Heart right ventricle (tissue), 16 donors: ENCODE results near the gene CACNG3. TPM values are rescaled to one million over a fixed set of nuclear protein-coding genes. Genes with fewer than 3 reads are reported as not detected.

Experiments used
- ATAC-seq, 8 donors: fragments of 200-7000 bp; cut with Tn5 transposase; one replicate each; pipeline ENCODE4 v1.9.1; 2020; ENCODE audit warnings: mild to moderate bottlenecking in 8 of 8, moderate library complexity in 8 of 8, moderate number of reproducible peaks in 1 of 8
- DNase-seq, 2 donors: peaks; one replicate each; pipeline ENCODE4 v3.0.0-alpha.2; 2020
- H3K27ac ChIP-seq, 10 donors: fragments of 200-600 bp; sonication (generic) in 2 of 10; one replicate each; pipeline versions ENCODE4 v1.5.0 to v1.8.0; 2020 to 2022; ENCODE audit warnings: mild to moderate bottlenecking in 3 of 10
- H3K27me3 ChIP-seq, 7 donors: fragments of 200-600 bp; one replicate each; pipeline ENCODE4 v1.8.0; 2021 to 2022; ENCODE audit warnings: mild to moderate bottlenecking in 2 of 7
- H3K36me3 ChIP-seq, 9 donors: fragments of 200-600 bp; sonication (generic) in 1 of 9; one replicate each; pipeline versions ENCODE4 v1.5.0 to v1.8.0; 2020 to 2022; ENCODE audit warnings: mild to moderate bottlenecking in 2 of 9
- H3K4me1 ChIP-seq, 9 donors: fragments of 200-600 bp; sonication (generic) in 1 of 9; one replicate each; pipeline versions ENCODE4 v1.5.0 to v1.8.0; 2020 to 2022; ENCODE audit warnings: mild to moderate bottlenecking in 4 of 9
- H3K4me3 ChIP-seq, 10 donors: fragments of 200-600 bp; sonication (generic) in 2 of 10; one replicate each; pipeline versions ENCODE4 v1.5.0 to v1.8.0; 2020 to 2022; ENCODE audit warnings: mild to moderate bottlenecking in 7 of 10, moderate library complexity in 2 of 10
- H3K9me3 ChIP-seq, 11 donors: fragments of 200-600 bp in 10 of 11; sonication (generic) in 2 of 11; one replicate each; pipeline versions ENCODE4 v1.5.0 to v1.8.0; 2013 to 2022; ENCODE audit warnings: mild to moderate bottlenecking in 2 of 11, control low read depth in 1 of 11, moderate library complexity in 1 of 11
- WGBS, 2 donors: extraction: QIAGEN DNeasy Blood & Tissue Kit; methylation state at CpG; one replicate each; pipeline ENCODE4 v1.1.7; 2013; ENCODE audit warnings: inconsistent platforms in 1 of 2; 5-methylcytosine and 5-hydroxymethylcytosine counted together
- intact Hi-C, 10 donors: fragments of 100-400 bp; cut with DNase I; formaldehyde crosslinking; loops; one replicate each; pipeline versions ENCODE4 v1.11.1 to v1.14.2; 2022
- polyA plus RNA-seq, 2 donors: library from polyadenylated mRNA; stranded (reverse); fragments of 200-250 nt; gene quantifications; one replicate each; pipeline ENCODE4 v1.2.3, GENCODE V29; 2013
- total RNA-seq, 10 donors: library from RNA; stranded (reverse); fragmentation: NEBNext Ultra II Directional in 3 of 10; extraction: Animal tissue kit (Norgen Biotek cat#: 25700) in 3 of 10; gene quantifications; one replicate each; pipeline versions ENCODE4 v1.2.1 to v1.2.4, GENCODE V29; 2021 to 2023
- TF ChIP-seq, protein P1 (sequence below), 9 donors: fragments of 200-600 bp; sonication (generic) in 2 of 9; IDR thresholded peaks; one replicate each; pipeline versions ENCODE4 v1.5.0 to v1.8.0; 2021 to 2022; ENCODE audit warnings: antibody characterized with exemption in 9 of 9, mild to moderate bottlenecking in 5 of 9, moderate library complexity in 1 of 9
- donor health status: Arrhythmogenic right ventricular cardiomyopathy.
- donor health status: ischemic (EF 13 %, LVEDD 7.1; RV severe dilation, severe dysfunction).
- donor health status: healthy with polysubstance abuse.
- donor health status: DM: no; HTN: yes; CAD: no.
- donor health status: DM: no; HTN: no; CAD: no.
- donor health status: ischemic (EF 25% LVEDD 6.9; RV normal size, moderate dysfunction).
- donor health status: ischemic (EF 25% LVEDD 5.7; RV mildly dilated, moderate dysfunction).
- donor health status: healthy.
- donor health status: DM: yes; HTN: yes; CAD: no.
- donor health status: Ischemic cardiomyopathy.
- donor health status: ischemic (EF 35%, LVEDD 5.7; RV mildly dilated, moderate dysfunction).
- donor health status: nonischemic (EF 11% LVEDD 7.7; RV severe dilation, severe dysfunction).
- donor health status: DM: yes; HTN: yes; CAD: no.
- donor health status: PGD.
- donor health status: ischemic (EF 29% LVEDD 5.4; RV normal size, mild dysfunction).
- donor health status: nonischemic (EF 23%, LVEDD 6.1; RV moderate dilation, normal function).

Gene CACNG3
- total and polyA plus RNA-seq, 12 donors, result not detected

DNA sequence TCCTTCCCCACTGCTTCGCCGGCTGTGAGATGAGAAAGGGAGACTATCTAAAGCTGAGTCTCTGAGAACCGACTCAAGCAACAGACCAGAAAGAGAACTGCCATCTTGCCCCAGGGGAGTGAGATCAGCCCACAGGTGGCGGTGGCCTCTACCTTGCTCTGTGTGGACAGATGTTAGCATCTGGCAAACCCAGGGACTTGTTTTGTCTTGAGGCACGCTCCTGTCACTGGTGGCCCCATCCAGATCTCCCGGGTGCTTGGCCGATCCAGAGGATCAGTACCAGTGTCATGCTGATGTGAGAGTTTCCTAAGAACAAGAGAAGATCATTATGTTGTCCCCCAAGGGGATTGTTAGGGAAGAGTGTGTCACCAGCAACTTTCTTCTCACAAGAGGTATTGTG is 101.4 kb downstream of the CACNG3 start:
- intact Hi-C loops, result no loop called here
- TF ChIP-seq, protein P1, sequence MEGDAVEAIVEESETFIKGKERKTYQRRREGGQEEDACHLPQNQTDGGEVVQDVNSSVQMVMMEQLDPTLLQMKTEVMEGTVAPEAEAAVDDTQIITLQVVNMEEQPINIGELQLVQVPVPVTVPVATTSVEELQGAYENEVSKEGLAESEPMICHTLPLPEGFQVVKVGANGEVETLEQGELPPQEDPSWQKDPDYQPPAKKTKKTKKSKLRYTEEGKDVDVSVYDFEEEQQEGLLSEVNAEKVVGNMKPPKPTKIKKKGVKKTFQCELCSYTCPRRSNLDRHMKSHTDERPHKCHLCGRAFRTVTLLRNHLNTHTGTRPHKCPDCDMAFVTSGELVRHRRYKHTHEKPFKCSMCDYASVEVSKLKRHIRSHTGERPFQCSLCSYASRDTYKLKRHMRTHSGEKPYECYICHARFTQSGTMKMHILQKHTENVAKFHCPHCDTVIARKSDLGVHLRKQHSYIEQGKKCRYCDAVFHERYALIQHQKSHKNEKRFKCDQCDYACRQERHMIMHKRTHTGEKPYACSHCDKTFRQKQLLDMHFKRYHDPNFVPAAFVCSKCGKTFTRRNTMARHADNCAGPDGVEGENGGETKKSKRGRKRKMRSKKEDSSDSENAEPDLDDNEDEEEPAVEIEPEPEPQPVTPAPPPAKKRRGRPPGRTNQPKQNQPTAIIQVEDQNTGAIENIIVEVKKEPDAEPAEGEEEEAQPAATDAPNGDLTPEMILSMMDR (IDR thresholded peaks at IDR 0.05), result no peak
- ATAC-seq (no peak), DNase-seq (no peak)
- Histone ChIP-seq H3K4me1 (no peaks in the 10 kb centered on the region), H3K36me3 (no peaks in the 10 kb centered on the region), H3K27ac (no peak overlapping the region), H3K9me3 (peaks cover 0 to 4% (median 0%) of the 10 kb centered on the region in 11 donors), H3K4me3 (no peak overlapping the region), H3K27me3 (peaks cover 0 to 16% (median 0%) of the 10 kb centered on the region in 7 donors)
- WGBS, 2 donors, result 78 to 81% methylated on average over 7 of the region's 7 CpGs

DNA sequence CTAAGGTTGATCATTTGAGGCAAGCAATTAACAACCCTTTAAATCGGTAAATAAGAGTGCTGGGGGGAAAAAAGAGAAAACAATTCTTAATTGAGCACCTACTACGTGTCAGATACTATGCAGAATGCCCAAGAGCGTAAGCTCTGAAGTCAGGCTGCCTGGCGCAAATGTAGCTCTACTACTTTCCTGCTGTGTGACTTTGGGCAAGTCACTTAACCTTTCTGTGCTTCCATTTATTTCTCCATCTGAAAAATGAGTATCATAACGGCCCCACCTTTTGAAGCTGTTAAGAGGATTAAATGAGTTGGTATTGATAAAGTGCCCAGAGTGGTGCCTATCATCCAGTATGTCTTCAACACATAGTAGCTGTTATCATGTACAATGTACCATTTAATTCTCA is 102.0 kb downstream of the CACNG3 start:
- Histone ChIP-seq H3K27ac (no peak overlapping the region), H3K36me3 (no peaks in the 10 kb centered on the region), H3K4me3 (no peak overlapping the region), H3K4me1 (no peaks in the 10 kb centered on the region), H3K27me3 (peaks cover 0 to 16% (median 0%) of the 10 kb centered on the region in 7 donors), H3K9me3 (no peaks in the 10 kb centered on the region)
- ATAC-seq, result no peak
- TF ChIP-seq, protein P1 (IDR thresholded peaks at IDR 0.05), result no peak
- DNase-seq, result no peak
- intact Hi-C loops, result no loop called here
- 72% methylated on average over 5 of the region's 5 CpGs for WGBS, 2 donors

DNA sequence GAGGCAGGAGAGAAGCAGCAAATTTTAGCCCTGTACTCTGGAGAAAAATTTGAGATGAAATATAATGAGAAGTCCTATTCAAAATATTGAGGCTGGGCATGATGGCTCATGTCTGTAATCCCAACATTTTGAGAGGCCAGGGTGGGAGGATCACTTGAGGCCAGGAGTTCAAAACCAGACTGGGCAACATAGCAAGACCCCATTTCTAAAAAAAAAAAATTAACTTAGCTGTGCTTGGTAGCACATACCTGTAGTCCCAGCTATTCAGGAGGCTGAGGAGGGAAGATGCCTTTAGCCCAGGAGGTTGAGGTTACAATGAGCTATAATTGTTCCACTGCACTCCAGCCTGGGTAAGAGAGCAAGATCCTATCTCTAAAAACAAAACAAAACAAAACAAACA is 103.4 kb downstream of the CACNG3 start:
- Histone ChIP-seq H3K4me1 (no peaks in the 10 kb centered on the region), H3K9me3 (no peaks in the 10 kb centered on the region), H3K27me3 (peaks cover 0 to 19% (median 7%) of the 10 kb centered on the region in 7 donors), H3K27ac (no peak overlapping the region), H3K36me3 (no peaks in the 10 kb centered on the region), H3K4me3 (no peak overlapping the region)
- no peak for DNase-seq
- intact Hi-C loops, result no loop called here
- TF ChIP-seq, protein P1 (IDR thresholded peaks at IDR 0.05), result no peak
- ATAC-seq, result no peak

DNA sequence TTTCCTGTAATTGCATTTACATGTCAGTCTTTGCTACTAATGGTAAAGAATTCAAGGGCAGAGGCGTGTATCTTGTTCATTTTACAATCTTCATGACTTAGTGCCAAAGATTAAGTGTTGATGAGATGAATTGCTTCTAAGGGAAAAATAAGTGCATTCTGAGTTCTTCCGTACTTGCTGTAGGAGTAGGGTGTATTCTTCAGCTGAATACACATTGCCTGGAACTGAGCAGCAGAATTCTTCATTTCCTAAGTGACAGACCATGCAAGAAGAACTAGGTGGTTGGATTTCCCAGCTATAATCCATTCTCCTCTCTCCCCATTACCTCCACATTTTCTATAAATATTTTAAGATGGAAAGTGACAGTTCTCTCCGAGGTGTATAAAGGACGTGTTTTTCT is 104.8 kb downstream of the CACNG3 start:
- Histone ChIP-seq H3K27me3 (peaks cover 0 to 14% (median 7%) of the 10 kb centered on the region in 7 donors), H3K4me3 (no peak overlapping the region), H3K36me3 (no peaks in the 10 kb centered on the region), H3K9me3 (no peaks in the 10 kb centered on the region), H3K27ac (no peak overlapping the region), H3K4me1 (no peaks in the 10 kb centered on the region)
- ATAC-seq, result no peak
- intact Hi-C loops, result no loop called here
- no peak for DNase-seq
- WGBS, 2 donors, result 79 to 80% methylated on average over 4 of the region's 4 CpGs
- TF ChIP-seq, protein P1 (IDR thresholded peaks at IDR 0.05), result no peak
